ENCODE results near the gene MRI1. TPM values are rescaled to one million over a fixed set of nuclear protein-coding genes. Genes with fewer than 3 reads are reported as not detected.

The MRI1 gene
- total RNA-seq, 1 experiment from 2014 or later, result 19.6 TPM

DNA sequence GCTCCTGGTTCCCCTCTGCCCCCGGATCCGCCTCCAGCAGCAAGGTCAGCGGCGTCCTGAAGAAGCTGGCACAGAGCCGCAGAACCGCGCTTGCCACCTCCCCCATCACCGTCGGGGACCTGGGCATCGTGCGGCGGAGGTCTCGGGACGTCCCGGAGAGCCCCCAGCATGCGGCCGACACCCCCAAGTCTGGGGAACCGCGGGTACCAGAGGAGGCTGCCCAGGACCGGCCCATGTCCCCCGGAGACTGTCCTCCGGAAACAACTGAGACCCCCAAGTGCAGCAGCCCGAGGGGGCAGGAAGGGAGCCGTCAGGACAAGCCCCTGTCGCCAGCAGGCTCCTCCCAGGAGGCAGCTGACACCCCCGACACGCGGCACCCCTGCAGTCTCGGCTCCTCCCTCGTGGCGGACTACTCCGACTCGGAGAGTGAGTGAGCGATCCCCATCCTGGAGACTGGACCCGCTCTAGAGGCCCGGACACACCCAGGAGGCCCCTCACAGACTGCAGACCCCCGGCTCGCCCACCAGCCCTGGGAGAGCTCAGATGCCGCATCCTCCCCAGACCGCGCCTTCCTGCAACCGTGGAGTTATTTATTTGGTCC lies 1.6 kb upstream of the MRI1 start:
- H3K36me3 ChIP-seq (ENCODE audit: control insufficient read depth in 1 of 2, insufficient read depth in 2 of 2, low read length in 2 of 2), result peaks cover 7 to 8% of the 10 kb centered on the region in 2 experiments; a peak in 3 of 4 replicates
- TF ChIP-seq EGR1 (IDR thresholded peaks at IDR 0.05; ENCODE audit: low read depth) (no peak), EZH2phosphoT487 (IDR thresholded peaks at IDR 0.05; ENCODE audit: borderline replicate concordance) (no peak), POLR2A (IDR thresholded peaks at IDR 0.05; ENCODE audit: borderline replicate concordance, extremely low read depth, insufficient read depth, insufficient read length) (no peak), ZFX (IDR thresholded peaks at IDR 0.05) (no peak), EZH2 (IDR thresholded peaks at IDR 0.05) (no peak), SP1 (IDR thresholded peaks at IDR 0.05; ENCODE audit: low read depth) (no peak), RAD21 (IDR thresholded peaks at IDR 0.05; ENCODE audit: low read depth) (no peak), TCF7L2 (IDR thresholded peaks at IDR 0.05; ENCODE audit: borderline replicate concordance, extremely low read depth, insufficient read depth, insufficient read length) (no peak), FOSL1 (IDR thresholded peaks at IDR 0.05; ENCODE audit: low read depth) (no peak), JUND (IDR thresholded peaks at IDR 0.05) (no peak), YY1 (IDR thresholded peaks at IDR 0.05; ENCODE audit: extremely low read depth, insufficient replicate concordance, low read depth, low read length) (no peak)
- TF ChIP-seq, protein P1, sequence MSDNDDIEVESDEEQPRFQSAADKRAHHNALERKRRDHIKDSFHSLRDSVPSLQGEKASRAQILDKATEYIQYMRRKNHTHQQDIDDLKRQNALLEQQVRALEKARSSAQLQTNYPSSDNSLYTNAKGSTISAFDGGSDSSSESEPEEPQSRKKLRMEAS (IDR thresholded peaks at IDR 0.05), result no peak
- TF ChIP-seq, protein P2, sequence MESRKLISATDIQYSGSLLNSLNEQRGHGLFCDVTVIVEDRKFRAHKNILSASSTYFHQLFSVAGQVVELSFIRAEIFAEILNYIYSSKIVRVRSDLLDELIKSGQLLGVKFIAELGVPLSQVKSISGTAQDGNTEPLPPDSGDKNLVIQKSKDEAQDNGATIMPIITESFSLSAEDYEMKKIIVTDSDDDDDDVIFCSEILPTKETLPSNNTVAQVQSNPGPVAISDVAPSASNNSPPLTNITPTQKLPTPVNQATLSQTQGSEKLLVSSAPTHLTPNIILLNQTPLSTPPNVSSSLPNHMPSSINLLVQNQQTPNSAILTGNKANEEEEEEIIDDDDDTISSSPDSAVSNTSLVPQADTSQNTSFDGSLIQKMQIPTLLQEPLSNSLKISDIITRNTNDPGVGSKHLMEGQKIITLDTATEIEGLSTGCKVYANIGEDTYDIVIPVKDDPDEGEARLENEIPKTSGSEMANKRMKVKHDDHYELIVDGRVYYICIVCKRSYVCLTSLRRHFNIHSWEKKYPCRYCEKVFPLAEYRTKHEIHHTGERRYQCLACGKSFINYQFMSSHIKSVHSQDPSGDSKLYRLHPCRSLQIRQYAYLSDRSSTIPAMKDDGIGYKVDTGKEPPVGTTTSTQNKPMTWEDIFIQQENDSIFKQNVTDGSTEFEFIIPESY (IDR thresholded peaks at IDR 0.05; ENCODE audit: extremely low read depth, insufficient replicate concordance, low read length), result no peak
- TF ChIP-seq, protein P3, sequence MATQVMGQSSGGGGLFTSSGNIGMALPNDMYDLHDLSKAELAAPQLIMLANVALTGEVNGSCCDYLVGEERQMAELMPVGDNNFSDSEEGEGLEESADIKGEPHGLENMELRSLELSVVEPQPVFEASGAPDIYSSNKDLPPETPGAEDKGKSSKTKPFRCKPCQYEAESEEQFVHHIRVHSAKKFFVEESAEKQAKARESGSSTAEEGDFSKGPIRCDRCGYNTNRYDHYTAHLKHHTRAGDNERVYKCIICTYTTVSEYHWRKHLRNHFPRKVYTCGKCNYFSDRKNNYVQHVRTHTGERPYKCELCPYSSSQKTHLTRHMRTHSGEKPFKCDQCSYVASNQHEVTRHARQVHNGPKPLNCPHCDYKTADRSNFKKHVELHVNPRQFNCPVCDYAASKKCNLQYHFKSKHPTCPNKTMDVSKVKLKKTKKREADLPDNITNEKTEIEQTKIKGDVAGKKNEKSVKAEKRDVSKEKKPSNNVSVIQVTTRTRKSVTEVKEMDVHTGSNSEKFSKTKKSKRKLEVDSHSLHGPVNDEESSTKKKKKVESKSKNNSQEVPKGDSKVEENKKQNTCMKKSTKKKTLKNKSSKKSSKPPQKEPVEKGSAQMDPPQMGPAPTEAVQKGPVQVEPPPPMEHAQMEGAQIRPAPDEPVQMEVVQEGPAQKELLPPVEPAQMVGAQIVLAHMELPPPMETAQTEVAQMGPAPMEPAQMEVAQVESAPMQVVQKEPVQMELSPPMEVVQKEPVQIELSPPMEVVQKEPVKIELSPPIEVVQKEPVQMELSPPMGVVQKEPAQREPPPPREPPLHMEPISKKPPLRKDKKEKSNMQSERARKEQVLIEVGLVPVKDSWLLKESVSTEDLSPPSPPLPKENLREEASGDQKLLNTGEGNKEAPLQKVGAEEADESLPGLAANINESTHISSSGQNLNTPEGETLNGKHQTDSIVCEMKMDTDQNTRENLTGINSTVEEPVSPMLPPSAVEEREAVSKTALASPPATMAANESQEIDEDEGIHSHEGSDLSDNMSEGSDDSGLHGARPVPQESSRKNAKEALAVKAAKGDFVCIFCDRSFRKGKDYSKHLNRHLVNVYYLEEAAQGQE (IDR thresholded peaks at IDR 0.05; ENCODE audit: low read depth), result no peak

More for the DNA sequence above, 1.6 kb upstream of the MRI1 start:
- Histone ChIP-seq H3K9me2 (ENCODE audit: insufficient read depth) (no peaks in the 10 kb centered on the region), H3K79me2 (ENCODE audit: insufficient read depth, low read length) (no peaks in the 10 kb centered on the region), H3K9me3 (ENCODE audit: control insufficient read depth in 1 of 2, insufficient read depth in 1 of 2, low read depth in 1 of 2, low read length in 2 of 2) (no peaks in the 10 kb centered on the region), H3K9ac (ENCODE audit: low read length) (no peak overlapping the region), H3K4me2 (ENCODE audit: low read length) (no peak overlapping the region), H3K27ac (ENCODE audit: low read depth, low read length) (no peak overlapping the region), H3K27me3 (ENCODE audit: insufficient read depth, low read length) (no peaks in the 10 kb centered on the region), H3K4me1 (ENCODE audit: control insufficient read depth in 1 of 2, insufficient read depth in 2 of 2, low read length in 2 of 2) (peaks cover 0 to 6% of the 10 kb centered on the region in 2 experiments; a peak in 2 of 4 replicates), H3K4me3 (replicated peaks in 1 of 2; ENCODE audit: low read depth in 1 of 2, low read length in 2 of 2) (no peak overlapping the region), H4K20me1 (ENCODE audit: insufficient read depth) (no peaks in the 10 kb centered on the region), H2AFZ (ENCODE audit: low read depth, low read length, poor library complexity, severe bottlenecking) (no peak overlapping the region)
- ChIA-PET POLR2A (interaction anchor here (1.1 kb wide), 1 partner anchor 99 kb away, joined by 3 read pairs; no protein-coding TSS in a partner anchor), RAD21 (ENCODE audit: low non-redundant PET in 1 of 2, low total read pairs in 2 of 2, uncharacterized antibody in 2 of 2, unreplicated experiment in 2 of 2) (no interaction called here), CTCF (no interaction called here)
- BruUV-seq (replicated peaks), result no TSS peak
- ATAC-seq (no peak), DNase-seq (ENCODE audit: low read depth, low spot score) (no peak)
- intact Hi-C loops (cut with micrococcal nuclease), result no loop called here
